GM12878 (cell line): Measurements from ENCODE around the gene ATXN7L1. TPM values are rescaled to one million over a fixed set of nuclear protein-coding genes. Genes with fewer than 3 reads are reported as not detected.

Experiments used
- ATAC-seq: fragments of 200-7000 bp; cut with Tn5 transposase; 3 replicates; pipeline ENCODE4 v1.9.1; 2020; ENCODE audit warnings: mild to moderate bottlenecking, moderate library complexity
- BruUV-seq: library from RNA; stranded (reverse); fragments of 400-500 nt; replicated peaks from 2 replicates; lab custom pipeline; 2021; lab: Mats Ljungman, UMichigan
- CTCF ChIA-PET: fragments of 300-600 bp; sonication (Branson Sonifier 250); formaldehyde crosslinking; extraction: SDS; loops from one replicate; lab custom pipeline; 2021; ENCODE audit warnings: inconsistent platforms; lab: Yijun Ruan, JAX
- POLR2A ChIA-PET: fragments of 350-600 bp; formaldehyde crosslinking; extraction: SDS; loops from one replicate; lab custom pipeline; 2021; ENCODE audit warnings: inconsistent platforms; lab: Charles Lee
- RAD21 ChIA-PET: fragments of 300-600 bp; sonication (Branson Sonifier 250); formaldehyde crosslinking; loops from one replicate; lab custom pipeline; 2023; ENCODE audit warnings: antibody characterized with exemption; ENCODE audit not compliant: unreplicated experiment; lab: Charles Lee
- SMC1A ChIA-PET: fragments of 300-600 bp; sonication (Branson Sonifier 250); formaldehyde crosslinking; loops from one replicate; lab custom pipeline; 2023; ENCODE audit not compliant: unreplicated experiment, uncharacterized antibody; lab: Charles Lee
- DNase-seq: peaks from one replicate; pipeline ENCODE4 v3.0.0-alpha.2; 2011; ENCODE audit warnings: low read depth, low spot score
- FAIRE-seq: peaks from 3 replicates; lab custom pipeline; 2011; peaks lifted over from hg19 to GRCh38; lab: Jason Lieb, UNC
- H2AFZ ChIP-seq: 2 replicates; pipeline ENCODE4 v1.6.0; 2011; ENCODE audit warnings: low read depth, low read length, control low read depth; ENCODE audit not compliant: control insufficient read depth
- H3K27ac ChIP-seq: 2 replicates; pipeline ENCODE4 v1.5.1; 2011; ENCODE audit warnings: control low read depth; ENCODE audit not compliant: control insufficient read depth, insufficient read depth
- H3K27me3 ChIP-seq, 2 experiments: replicated peaks in 1 of 2; 2 replicates each; pipeline versions ENCODE4 v1.6.0 to v1.6.1; 2011; ENCODE audit warnings: low read length in 1 of 2; ENCODE audit not compliant: control insufficient read depth in 2 of 2, insufficient read depth in 2 of 2
- H3K36me3 ChIP-seq, 2 experiments: 2 replicates each; pipeline ENCODE4 v1.5.1; 2011; ENCODE audit warnings: low read length in 1 of 2; ENCODE audit not compliant: control insufficient read depth in 2 of 2, insufficient read depth in 2 of 2
- H3K4me1 ChIP-seq: 2 replicates; pipeline ENCODE4 v1.6.1; 2011; ENCODE audit warnings: mild to moderate bottlenecking, low read length, moderate library complexity, mixed read lengths; ENCODE audit not compliant: control insufficient read depth, insufficient read depth
- H3K4me2 ChIP-seq: 2 replicates; pipeline ENCODE4 v1.6.0; 2011; ENCODE audit warnings: control low read depth; ENCODE audit not compliant: control insufficient read depth, insufficient read depth
- H3K4me3 ChIP-seq: fragments of 200-600 bp; sonication (generic); 2 replicates; pipeline ENCODE4 v1.5.1; 2016
- H3K79me2 ChIP-seq: 2 replicates; pipeline ENCODE4 v1.6.0; 2011; ENCODE audit warnings: low read length; ENCODE audit not compliant: control insufficient read depth, insufficient read depth
- H3K9ac ChIP-seq: 2 replicates; pipeline ENCODE4 v1.8.0; 2011; ENCODE audit warnings: low read length, control low read depth, mixed read lengths; ENCODE audit not compliant: control insufficient read depth, insufficient read depth
- H3K9me3 ChIP-seq: replicated peaks from 3 replicates; pipeline ENCODE4 v1.5.1; 2011; ENCODE audit warnings: mild to moderate bottlenecking, low read length; ENCODE audit not compliant: control insufficient read depth, insufficient read depth
- H4K20me1 ChIP-seq: 2 replicates; pipeline ENCODE4 v1.6.0; 2011; ENCODE audit not compliant: control insufficient read depth, insufficient read depth
- GATAD2B ChIP-seq: fragments of 450-650 bp; conservative IDR thresholded peaks from 2 replicates; pipeline ENCODE4 v1.6.1; 2017; ENCODE audit warnings: low read depth, mild to moderate bottlenecking, moderate library complexity
- MTA3 ChIP-seq: IDR thresholded peaks from 2 replicates; pipeline ENCODE4 v1.6.1; 2012; ENCODE audit warnings: low read length, inconsistent platforms, borderline replicate concordance
- MYC ChIP-seq: IDR thresholded peaks from 2 replicates; pipeline ENCODE4 v1.6.1; 2011; ENCODE audit warnings: mild to moderate bottlenecking, low read length, moderate library complexity, inconsistent platforms; ENCODE audit not compliant: insufficient read depth, insufficient replicate concordance, insufficient read length, severe bottlenecking
- NBN ChIP-seq: fragments of 450-650 bp; IDR thresholded peaks from 2 replicates; pipeline ENCODE4 v1.6.1; 2016
- PAX5 ChIP-seq: IDR thresholded peaks from 2 replicates; pipeline ENCODE4 v1.6.1; 2011; ENCODE audit warnings: low read depth, low read length, borderline replicate concordance
- RCOR1 ChIP-seq: conservative IDR thresholded peaks from 2 replicates; pipeline ENCODE4 v1.6.1; 2012; ENCODE audit warnings: low read depth, low read length, improper control_type of control experiment
- STAT3 ChIP-seq: IDR thresholded peaks from 2 replicates; pipeline ENCODE4 v1.6.1; 2011; ENCODE audit warnings: low read depth, low read length, improper control_type of control experiment
- WGBS: methylation state at CpG from one replicate; pipeline ENCODE4 v1.1.6; 2016; ENCODE audit warnings: low lambda C conversion rate; ENCODE audit not compliant: insufficient replicate concordance, insufficient coverage; ENCODE audit errors: missing lambda C conversion rate; 5-methylcytosine and 5-hydroxymethylcytosine counted together
- in situ Hi-C: fragments of 300-500 bp; cut with MboI; formaldehyde crosslinking; loops from 9 replicates; pipeline ENCODE4 v1.14.3; 2018; ENCODE audit warnings: mixed read lengths
- intact Hi-C: fragments of 100-400 bp; cut with micrococcal nuclease; formaldehyde crosslinking; loops from one replicate; pipeline ENCODE4 v1.14.2; 2022; ENCODE audit not compliant: unreplicated experiment
- polyA plus RNA-seq, 11 experiments: library from polyadenylated mRNA; depleted of rRNA in 4 of 11; unstranded in 6 of 11; stranded (reverse) in 5 of 11; fragments of >200 nt; fragmentation: Nextera tagmentation in 4 of 11; fragmentation: Illumina TruSeq in 1 of 11; extraction: Ambion mirVana in 4 of 11; extraction: Trizol in 1 of 11; gene quantifications; 1 replicate in 1 of 11; 2 replicates in 10 of 11; pipeline versions ENCODE4 v1.2.1 to v1.2.3, GENCODE V29; 2011 to 2016; ENCODE audit warnings: inconsistent platforms in 2 of 11, missing spikeins in 2 of 11, low read depth in 1 of 11
- total RNA-seq, 4 experiments: library from RNA; depleted of rRNA in 3 of 4; stranded (reverse); fragments of >200 nt in 3 of 4; fragmentation: Illumina TruSeq in 1 of 4; extraction: Trizol in 1 of 4; gene quantifications; 2 replicates each; pipeline versions ENCODE4 v1.2.1 to v1.2.3, GENCODE V29; 2013 to 2021
- TF ChIP-seq, protein P1 (sequence below): fragments of 450-650 bp; IDR thresholded peaks from 2 replicates; pipeline ENCODE4 v1.6.1; 2017; ENCODE audit warnings: antibody characterized with exemption, mild to moderate bottlenecking, moderate library complexity
- TF ChIP-seq, protein P2 (sequence below): IDR thresholded peaks from 2 replicates; pipeline ENCODE4 v1.6.1; 2011; ENCODE audit warnings: borderline replicate concordance, low read depth, mild to moderate bottlenecking, moderate library complexity, mixed read lengths, low read length; ENCODE audit not compliant: insufficient read depth; ENCODE audit errors: extremely low read length

ATXN7L1 gene
- total and polyA plus RNA-seq, 10 of the 15 experiments (the other 5 are each of a cell fraction or from before 2014, with no cell fraction given) = 0.40 to 2.9 (median 1.2) TPM

DNA sequence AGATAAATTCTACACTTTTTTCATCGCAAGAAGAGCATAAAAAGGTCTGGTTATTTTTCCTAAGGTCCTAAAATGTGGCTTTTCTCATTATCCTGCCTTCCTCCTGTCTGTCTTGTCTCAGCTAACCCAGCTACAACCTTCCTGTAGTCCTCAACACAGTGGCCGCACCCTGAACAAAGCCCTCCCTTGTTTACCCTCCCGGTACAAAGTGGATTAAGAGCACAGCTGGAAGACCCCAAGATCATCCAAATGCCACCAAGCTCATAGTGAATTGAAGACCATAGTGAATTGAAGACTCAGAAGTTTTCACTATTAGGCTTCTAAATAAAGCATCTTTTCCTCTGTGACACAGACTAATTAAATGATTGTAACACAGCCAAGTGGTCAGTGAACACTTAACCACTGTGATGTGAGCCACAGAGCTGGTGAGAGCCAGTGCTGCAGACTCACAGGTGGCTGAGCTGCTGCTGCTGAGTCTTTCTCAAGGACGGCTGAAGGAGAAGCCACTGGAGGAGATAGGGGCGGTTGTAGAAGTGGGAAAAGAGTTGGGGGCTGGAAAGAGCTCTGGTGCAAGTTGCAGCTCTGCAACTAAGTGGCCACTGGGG is 123.6 kb downstream of the ATXN7L1 start:
- in situ Hi-C loops (loop anchor here (5.0 kb wide), 1 partner anchor 290 kb away; no protein-coding TSS in a partner anchor), intact Hi-C loops (no loop called here)
- Histone ChIP-seq H3K79me2 (no peaks in the 10 kb centered on the region), H2AFZ (no peak overlapping the region), H3K9me3 (no peaks in the 10 kb centered on the region), H4K20me1 (no peaks in the 10 kb centered on the region), H3K9ac (no peak overlapping the region), H3K4me1 (no peaks in the 10 kb centered on the region), H3K4me3 (no peak overlapping the region), H3K27ac (no peak overlapping the region), H3K27me3 (peaks cover 3 to 6% of the 10 kb centered on the region in 2 experiments; a peak in 2 of 4 replicates), H3K4me2 (no peak overlapping the region), H3K36me3 (no peaks in the 10 kb centered on the region)
- CTCF ChIA-PET = interaction anchor here (0.9 to 6.1 kb wide), 5 partner anchors 8 to 710 kb away, joined by 3 to 27 read pairs (median 4); no protein-coding TSS in a partner anchor
- SMC1A ChIA-PET = interaction anchor here (0.9 to 1.0 kb wide), 2 partner anchors 38 to 126 kb away, joined by 3 read pairs; no protein-coding TSS in a partner anchor
- DNase-seq (no peak), ATAC-seq (no peak), FAIRE-seq (no peak)
- no peak for TF ChIP-seq MTA3
- no peak for TF ChIP-seq RCOR1
- TF ChIP-seq STAT3 = no peak
- no peak for TF ChIP-seq PAX5
- no peak for TF ChIP-seq MYC
- TF ChIP-seq, protein P1, sequence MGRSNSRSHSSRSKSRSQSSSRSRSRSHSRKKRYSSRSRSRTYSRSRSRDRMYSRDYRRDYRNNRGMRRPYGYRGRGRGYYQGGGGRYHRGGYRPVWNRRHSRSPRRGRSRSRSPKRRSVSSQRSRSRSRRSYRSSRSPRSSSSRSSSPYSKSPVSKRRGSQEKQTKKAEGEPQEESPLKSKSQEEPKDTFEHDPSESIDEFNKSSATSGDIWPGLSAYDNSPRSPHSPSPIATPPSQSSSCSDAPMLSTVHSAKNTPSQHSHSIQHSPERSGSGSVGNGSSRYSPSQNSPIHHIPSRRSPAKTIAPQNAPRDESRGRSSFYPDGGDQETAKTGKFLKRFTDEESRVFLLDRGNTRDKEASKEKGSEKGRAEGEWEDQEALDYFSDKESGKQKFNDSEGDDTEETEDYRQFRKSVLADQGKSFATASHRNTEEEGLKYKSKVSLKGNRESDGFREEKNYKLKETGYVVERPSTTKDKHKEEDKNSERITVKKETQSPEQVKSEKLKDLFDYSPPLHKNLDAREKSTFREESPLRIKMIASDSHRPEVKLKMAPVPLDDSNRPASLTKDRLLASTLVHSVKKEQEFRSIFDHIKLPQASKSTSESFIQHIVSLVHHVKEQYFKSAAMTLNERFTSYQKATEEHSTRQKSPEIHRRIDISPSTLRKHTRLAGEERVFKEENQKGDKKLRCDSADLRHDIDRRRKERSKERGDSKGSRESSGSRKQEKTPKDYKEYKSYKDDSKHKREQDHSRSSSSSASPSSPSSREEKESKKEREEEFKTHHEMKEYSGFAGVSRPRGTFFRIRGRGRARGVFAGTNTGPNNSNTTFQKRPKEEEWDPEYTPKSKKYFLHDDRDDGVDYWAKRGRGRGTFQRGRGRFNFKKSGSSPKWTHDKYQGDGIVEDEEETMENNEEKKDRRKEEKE = no peak
- no peak for TF ChIP-seq NBN
- TF ChIP-seq GATAD2B = no peak
- TF ChIP-seq, protein P2, sequence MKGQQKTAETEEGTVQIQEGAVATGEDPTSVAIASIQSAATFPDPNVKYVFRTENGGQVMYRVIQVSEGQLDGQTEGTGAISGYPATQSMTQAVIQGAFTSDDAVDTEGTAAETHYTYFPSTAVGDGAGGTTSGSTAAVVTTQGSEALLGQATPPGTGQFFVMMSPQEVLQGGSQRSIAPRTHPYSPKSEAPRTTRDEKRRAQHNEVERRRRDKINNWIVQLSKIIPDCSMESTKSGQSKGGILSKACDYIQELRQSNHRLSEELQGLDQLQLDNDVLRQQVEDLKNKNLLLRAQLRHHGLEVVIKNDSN = no peak
- POLR2A ChIA-PET = no interaction called here
- RAD21 ChIA-PET = interaction anchor here (1.3 to 1.6 kb wide), 2 partner anchors 258 to 401 kb away, joined by 3 to 4 read pairs; no protein-coding TSS in a partner anchor
- 36% methylated on average over 5 of the region's 5 CpGs for WGBS
- BruUV-seq = no TSS peak
